ENCODE measurements around the gene PIK3CB.
"Not testable (repeated sequence)": the region's sequence is repeated elsewhere in the genome, so short reads cannot be mapped to it uniquely, and the experiment has no call there.

Gene PIK3CB

GRCh38 chr3:138799822-138800221, 34.9 kb downstream of the PIK3CB start:
- no peak for DNase-seq (ENCODE audit: low spot score)
- no peak for TF ChIP-seq CTCF (IDR thresholded peaks at IDR 0.05; ENCODE audit: extremely low read depth, missing control alignments)

DNA sequence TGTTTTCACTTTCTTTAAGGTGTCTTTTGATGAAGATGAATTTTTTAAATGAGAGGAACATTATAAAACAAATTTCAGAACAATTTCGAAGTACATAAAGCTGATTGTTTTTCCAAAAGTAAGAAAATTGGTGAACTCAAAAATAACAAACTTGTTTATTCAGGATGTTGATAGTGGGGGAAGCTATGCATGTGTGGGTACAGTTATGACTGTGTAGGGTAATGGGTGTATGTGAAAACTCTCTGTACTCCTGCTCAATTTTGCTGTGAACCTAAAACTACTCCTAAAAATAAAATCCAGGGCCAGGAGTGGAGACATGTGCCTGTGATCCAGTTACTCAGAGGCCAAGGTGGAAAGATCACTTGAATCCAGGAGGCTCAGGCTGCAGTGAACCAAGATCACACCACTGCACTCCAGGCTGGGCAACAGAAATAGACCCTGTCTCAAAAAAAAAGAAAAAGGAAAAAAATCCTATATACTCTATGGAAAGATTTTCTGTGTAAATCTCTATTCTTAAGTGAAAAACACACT, 37.2 kb downstream of the PIK3CB start:
- no peak for TF ChIP-seq CTCF (IDR thresholded peaks at IDR 0.05; ENCODE audit: extremely low read depth, missing control alignments)
- DNase-seq (ENCODE audit: low spot score), result no peak

DNA sequence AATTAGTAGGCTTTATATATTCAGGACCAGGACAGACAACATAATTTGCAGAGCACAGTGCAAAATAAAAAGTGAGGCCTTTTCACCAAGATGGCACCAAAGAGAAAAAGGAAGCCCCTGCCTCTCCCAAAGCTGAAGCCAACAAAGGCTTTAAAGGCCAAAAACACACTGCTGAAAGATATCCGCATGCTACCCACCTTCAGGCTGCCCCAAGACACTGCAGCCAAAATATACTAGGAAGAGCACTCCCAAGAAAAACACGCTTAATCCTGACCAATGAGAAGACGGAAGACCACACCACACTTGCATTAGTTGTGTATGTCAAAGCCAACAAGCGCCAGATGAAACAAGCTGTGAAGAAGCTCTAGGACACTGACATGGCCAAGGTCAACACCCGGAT, 38.0 kb downstream of the PIK3CB start:
- TF ChIP-seq CTCF (IDR thresholded peaks at IDR 0.05; ENCODE audit: extremely low read depth, missing control alignments), result no peak
- no peak for DNase-seq (ENCODE audit: low spot score)

GRCh38 chr3:138786788-138787271, 47.9 kb downstream of the PIK3CB start:
- DNase-seq (ENCODE audit: low spot score), result no peak
- no peak for TF ChIP-seq CTCF (IDR thresholded peaks at IDR 0.05; ENCODE audit: extremely low read depth, missing control alignments)

DNA sequence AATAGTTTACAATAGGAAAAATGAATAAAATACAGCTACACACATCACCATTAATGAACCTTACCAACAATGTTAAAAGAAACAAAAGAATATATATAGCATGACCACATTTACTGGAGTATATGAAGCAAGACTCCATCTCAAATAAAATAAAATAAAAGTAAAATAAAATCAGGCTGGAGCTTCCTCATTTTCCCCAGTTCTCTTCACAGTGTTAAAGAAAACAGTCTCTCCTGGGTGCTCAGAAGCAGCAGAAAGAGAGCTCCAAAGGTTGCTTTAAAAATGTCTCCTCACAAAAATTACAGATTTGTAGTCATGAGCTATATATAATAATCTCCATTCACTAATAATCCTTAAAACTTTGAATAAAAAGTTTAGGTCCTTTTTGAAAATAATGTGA, 48.8 kb downstream of the PIK3CB start:
- TF ChIP-seq CTCF (IDR thresholded peaks at IDR 0.05; ENCODE audit: extremely low read depth, missing control alignments), result no peak
- no peak for DNase-seq (ENCODE audit: low spot score)

DNA sequence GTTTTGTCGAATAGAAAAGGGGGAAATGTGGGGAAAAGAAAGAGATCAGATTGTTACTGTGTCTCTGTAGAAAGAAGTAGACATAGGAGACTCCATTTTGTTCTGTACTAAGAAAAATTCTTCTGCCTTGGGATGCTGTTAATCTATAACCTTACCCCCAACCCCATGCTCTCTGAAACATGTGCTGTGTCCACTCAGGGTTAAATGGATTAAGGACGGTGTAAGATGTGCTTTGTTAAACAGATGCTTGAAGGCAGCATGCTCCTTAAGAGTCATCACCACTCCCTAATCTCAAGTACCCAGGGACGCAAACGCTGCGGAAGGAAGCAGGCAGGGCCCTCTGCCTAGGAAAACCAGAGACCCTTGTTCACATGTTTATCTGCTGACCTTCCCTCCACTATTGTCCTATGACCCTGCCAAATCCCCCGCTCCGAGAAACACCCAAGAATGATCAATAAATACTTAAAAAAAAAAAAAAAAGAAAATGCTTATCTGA, 49.3 kb downstream of the PIK3CB start:
- DNase-seq (ENCODE audit: low spot score), result not testable (repeated sequence)

DNA sequence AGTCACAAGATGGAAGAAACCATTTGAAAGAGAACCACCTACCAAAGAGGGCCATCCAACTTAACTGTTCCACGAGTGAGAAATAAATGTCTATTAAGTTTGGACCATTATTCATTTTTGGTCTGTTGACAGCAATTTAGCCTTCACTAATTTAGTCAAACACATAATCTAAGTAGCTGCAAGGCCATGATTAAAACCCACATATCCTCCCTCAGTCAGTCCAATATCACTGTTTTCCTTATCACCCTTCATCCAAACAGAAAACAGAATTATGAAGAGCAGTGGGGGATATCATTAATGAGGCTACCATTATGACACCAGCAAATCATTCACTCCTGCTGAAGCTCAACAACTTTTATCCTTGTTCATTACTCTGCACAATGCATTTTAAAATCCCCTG, 52.0 kb downstream of the PIK3CB start:
- no peak for TF ChIP-seq CTCF (IDR thresholded peaks at IDR 0.05; ENCODE audit: extremely low read depth, missing control alignments)

GRCh38 chr3:138781012-138781470, 53.7 kb downstream of the PIK3CB start:
- no peak for DNase-seq (ENCODE audit: low spot score)
- no peak for TF ChIP-seq CTCF (IDR thresholded peaks at IDR 0.05; ENCODE audit: extremely low read depth, missing control alignments)

More for the DNA sequence above, 52.0 kb downstream of the PIK3CB start:
- DNase-seq (ENCODE audit: low spot score), result no peak
